GM19463 (cell line): ENCODE measurements around the gene PBX3.
A peak's percentile ranks its signal among the peaks of the same experiment; 100 is the strongest.

Experiments used
- ATAC-seq: cut with Tn5 transposase; IDR thresholded peaks from one replicate; pipeline ENCODE4 v1.9.1; 2021; ENCODE audit warnings: mild to moderate bottlenecking, moderate library complexity; ENCODE audit not compliant: unreplicated experiment

PBX3 gene

DNA sequence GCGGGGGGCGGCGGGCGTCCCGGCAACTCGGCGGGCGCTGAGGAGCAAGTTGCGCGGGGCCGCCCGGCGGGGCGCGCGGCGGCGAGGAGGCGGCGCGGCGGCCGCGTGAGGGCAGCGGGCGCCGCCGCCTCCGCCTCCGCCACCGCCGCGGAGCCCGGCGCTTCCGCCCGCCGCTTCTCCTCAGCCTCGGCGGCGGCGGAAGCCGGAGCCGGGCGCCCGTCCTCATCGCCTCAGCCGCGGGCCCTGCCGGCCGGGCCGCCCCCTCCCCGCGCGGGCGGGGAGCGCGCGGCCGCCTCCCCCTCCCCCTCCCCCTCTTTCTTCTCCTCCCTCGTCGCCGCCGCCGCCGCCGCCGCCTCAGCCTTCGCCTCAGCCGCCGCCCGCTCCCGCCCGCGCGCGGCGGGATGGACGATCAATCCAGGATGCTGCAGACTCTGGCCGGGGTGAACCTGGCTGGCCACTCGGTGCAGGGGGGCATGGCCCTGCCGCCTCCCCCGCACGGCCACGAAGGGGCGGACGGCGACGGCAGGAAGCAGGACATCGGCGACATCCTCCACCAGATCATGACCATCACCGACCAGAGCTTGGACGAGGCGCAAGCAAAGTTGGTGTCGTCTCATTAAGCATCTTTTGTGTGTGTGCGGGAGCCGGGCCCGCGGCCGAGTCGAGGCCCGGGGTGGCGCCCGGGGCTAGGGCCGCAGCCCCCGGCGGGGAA, at the start of gene PBX3:
Gene PBX3, plus strand, starts transcription at position 321 of the 712 bp plus-strand sequence.
- ATAC-seq: peak; percentile 10

DNA sequence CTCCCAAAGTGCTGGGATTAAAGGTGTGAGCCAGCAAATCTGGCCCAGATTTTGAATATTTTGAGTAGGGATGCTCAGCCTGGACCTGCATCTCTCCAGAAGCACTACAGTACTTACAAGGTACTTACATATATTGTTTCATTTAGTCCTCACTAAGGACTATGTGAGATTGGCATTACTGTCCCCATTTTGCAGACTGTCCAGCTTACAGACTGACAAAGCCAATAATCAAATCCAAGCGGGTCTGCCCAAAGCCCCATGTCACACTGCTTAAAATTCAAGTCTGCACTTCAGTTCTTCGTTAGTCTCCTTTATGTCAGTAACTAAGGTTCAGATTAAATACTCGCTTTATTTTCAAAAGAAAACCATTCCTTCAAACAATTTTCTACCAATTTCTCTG, 47.3 kb upstream of the PBX3 start:
- ATAC-seq: no peak

- ATAC-seq: peak; percentile 91
These were observed 46.4 kb upstream of the PBX3 start for GRCh38 chr9:125700791-125701190.

GRCh38 chr9:125701351-125701750, 45.8 kb upstream of the PBX3 start:
- ATAC-seq: no peak

DNA sequence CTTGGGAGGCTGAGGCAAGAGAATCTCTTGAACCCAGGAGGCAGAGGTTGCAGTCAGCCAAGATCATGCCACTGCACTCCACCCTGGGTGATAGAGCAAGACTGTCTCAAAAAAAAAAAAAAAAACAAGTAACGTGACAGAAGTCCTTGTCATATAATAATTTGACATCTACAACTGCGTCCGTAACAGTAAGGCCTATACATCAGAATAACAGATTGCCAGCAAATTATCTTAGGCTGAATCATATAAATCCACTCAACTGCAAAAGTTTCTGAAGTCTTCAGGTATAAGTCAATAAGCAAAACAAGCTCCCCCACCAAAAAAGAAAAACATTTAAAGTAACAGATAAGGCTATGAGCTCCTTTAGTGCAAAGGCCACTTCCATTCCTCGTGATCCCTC, 43.5 kb upstream of the PBX3 start:
- no peak for ATAC-seq

DNA sequence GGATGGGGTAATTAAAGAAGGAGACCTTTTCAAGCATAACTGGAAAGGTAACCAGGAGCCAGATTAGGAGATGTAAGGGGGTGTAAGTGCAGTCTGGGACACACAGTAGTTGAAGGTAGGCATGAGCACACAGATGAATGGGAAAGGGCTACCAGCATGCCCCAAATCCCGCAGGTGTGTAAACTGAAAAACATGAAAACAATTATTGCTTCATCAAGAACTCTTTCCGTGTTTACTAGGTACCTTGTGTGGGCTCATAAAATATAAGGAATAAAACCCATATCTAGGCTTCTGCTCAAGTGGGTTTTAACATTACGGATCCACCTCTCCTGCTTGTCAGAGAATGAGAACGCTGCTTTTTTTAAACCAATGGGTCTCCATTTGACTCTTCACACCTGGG, 41.3 kb upstream of the PBX3 start:
- no peak for ATAC-seq

DNA sequence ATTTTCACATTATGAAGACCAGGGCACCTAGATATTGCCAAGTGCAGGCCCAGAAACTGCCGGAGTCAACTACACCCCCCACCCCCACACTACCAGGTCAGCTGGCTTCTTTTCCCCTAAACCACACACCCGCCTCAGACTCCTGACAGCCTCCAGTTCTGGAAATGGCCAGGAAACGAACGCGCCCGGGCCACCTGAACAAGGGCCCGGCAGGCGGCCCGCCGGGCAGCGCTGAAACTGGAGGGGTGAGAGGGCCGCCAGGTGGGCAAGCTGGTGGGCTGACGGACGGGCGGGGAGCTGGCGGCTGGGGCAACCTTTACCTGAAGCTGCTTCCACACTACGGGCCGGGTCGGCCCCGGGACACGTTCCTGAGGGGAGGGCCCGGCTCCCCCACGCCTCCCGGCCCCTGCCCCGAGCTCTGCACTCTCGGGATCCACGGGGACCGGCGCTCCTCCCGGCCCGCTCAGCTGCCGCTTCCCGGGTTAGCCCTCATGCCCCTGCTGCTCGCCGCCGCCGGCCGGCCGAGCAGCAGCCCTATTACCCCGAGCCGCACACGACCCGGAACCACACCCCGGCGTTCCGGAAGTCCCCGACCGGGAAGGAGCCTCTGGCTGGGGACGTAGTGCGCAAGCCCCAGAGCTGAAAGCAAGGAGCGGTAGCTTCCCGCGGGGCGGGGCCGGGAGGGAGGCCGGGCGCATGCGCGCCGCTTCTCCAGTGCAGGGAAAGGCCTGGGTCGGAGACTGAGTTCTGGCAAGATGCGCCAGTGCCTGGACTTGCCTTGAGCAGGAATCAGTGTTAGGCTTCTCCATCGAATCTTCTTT, 40.3 kb upstream of the PBX3 start, which contains the start of gene MAPKAP1:
Gene MAPKAP1, minus strand, starts transcription at position 558 of the 821 bp plus-strand sequence. CDS start 34,634 bp downstream, outside the sequence.
- ATAC-seq: peak; percentile 98

- peak; percentile 9 for ATAC-seq
These were observed 39.7 kb upstream of the PBX3 start for GRCh38 chr9:125707472-125707804.

DNA sequence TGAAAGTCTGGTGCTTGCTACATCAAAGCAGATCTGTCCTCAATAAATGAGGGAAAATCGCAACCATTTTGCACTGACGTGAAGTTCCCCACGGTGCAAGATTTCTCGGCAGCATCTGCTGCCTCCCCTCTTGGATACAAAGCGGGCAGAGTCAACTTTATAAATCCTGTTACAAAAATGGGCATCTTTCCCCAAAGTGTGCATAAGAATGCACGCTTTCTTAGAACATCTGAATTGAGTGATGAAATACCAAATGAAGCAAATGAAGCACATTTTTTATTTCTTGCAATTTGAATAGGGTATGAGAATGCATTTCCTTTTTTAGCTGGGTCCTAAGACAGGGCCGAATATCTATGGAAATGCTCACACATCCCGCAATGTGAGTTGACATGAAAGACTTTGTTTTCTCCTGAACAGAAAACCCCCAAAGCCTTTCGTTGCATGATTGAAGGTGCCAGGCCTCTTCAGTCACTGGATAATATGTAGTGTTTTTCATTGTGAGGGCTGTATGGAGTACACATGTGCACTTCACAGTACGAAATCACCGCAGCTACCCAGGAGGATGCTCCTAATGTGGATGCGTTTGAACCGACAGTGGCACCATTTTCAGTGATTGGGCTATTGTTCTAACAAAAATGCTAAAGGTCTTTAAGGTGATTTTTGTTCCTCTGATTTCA, 20.6 kb upstream of the PBX3 start:
- ATAC-seq: no peak

- no peak for ATAC-seq
These were observed 17.0 kb upstream of the PBX3 start for GRCh38 chr9:125730168-125730567.

GRCh38 chr9:125732562-125732961, 14.6 kb upstream of the PBX3 start:
- ATAC-seq: no peak

- no peak for ATAC-seq
These were observed 7.7 kb upstream of the PBX3 start for GRCh38 chr9:125739436-125739835.

- ATAC-seq: no peak
These were observed 4.5 kb upstream of the PBX3 start for GRCh38 chr9:125742657-125743056.

DNA sequence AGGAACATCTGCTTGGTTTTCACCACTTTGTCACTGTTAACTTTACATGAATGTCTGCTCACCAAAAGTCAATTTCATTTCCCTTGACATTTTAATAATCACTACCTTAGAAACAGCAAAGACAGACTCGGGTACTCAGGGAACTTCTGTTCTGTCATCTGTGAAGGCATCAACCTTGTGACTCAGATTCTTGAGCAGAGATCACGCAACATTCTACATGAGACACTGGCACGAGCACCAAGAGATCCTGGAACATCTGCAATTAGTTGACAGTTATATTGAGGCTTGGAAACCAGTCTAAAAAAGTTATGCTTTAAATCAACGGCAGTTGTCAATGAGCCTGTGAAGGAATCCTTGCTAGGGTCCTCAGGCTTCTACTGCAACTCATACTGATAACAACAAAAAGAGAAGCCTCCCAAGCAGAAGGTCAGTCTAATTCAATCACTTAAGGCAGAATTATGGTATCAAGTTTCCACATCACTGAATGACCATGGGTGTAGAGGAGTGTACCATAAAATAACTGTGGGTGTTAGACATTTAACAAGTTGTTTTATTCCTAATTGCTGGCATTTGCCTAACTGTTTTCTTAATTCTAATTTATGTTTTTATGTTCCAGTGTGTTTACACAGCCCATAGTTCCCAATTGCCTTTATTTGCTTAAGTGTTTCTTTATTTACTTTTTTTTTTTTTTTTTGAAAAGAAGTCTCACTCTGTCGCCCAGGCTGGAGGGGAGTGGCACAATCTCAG, 3.3 kb upstream of the PBX3 start:
- ATAC-seq: no peak

- no peak for ATAC-seq
These were observed 2.6 kb upstream of the PBX3 start for GRCh38 chr9:125744616-125745015.

GRCh38 chr9:125745018-125745417, 2.2 kb upstream of the PBX3 start:
- no peak for ATAC-seq

- ATAC-seq: no peak
These were observed 1.5 kb upstream of the PBX3 start for GRCh38 chr9:125745682-125746016.

DNA sequence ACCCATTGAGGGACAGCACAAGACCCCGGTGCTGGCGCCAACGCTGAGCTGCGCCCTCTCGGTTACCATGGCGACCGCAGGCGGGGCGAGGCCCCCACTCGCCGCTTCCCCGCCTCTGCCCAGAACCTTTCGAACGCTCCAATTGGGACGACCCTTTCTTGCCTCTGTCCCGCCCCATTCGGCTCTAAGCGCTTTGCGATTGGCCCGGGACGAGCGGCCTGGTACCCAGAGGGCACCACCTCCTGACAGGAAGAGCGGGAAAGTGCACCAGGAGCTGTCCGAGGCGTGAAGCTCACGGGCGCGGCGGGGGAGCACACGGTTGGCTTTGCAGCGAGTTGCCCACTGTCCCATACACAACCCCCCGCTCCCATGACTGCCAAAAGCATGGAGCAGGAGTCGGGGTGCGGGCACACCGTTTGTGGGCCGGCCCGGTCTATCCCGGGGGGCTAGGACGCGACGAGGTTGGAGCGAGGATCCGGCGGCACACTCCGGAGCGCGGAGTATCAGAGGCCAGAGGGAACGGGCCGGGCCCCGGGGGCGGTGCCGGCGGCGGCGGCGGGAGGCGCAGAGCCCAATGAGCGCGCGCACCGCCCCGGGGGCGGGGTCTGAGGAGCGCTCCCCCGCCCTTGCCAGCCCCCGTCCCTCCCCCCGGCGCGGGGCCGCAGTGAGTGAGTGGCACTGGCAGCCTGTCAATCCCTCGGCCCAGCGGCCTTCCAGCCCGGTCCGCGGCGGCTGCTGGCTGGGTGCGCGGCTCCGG, 978 bp upstream of the PBX3 start:
- ATAC-seq: peak; percentile 69

DNA sequence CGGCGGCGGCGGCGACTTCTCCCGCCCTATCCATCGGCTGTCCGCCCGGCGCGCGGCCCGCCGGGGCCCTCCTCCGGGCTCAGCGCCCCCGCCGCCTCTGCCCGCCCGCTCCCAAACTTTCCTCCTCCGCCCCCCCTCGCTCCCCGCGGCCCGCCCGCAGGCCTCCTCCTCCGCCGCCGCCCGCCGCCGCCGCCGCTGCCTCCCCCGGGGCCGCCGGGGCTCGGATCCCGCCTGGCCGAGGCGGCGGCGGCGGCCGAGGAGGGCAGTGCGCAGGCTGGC, 460 bp upstream of the PBX3 start:
- peak; percentile 5 for ATAC-seq

GRCh38 chr9:125747765-125748445, 732 bp downstream of the PBX3 start:
- ATAC-seq: no peak
